IPS-20b (cell line): Measurements from ENCODE around the gene XPNPEP1.

Experiments
- H3K27ac ChIP-seq: one replicate; pipeline ENCODE4 v1.5.1; 2013; ENCODE audit warnings: low read length
- H3K27me3 ChIP-seq: 2 replicates; pipeline ENCODE4 v1.6.1; 2013; ENCODE audit warnings: mild to moderate bottlenecking, low read length, inconsistent platforms; ENCODE audit not compliant: insufficient read depth
- H3K36me3 ChIP-seq: 2 replicates; pipeline ENCODE4 v1.6.1; 2013; ENCODE audit warnings: low read depth, mild to moderate bottlenecking, inconsistent platforms, low read length, moderate library complexity; ENCODE audit not compliant: insufficient read depth
- H3K4me1 ChIP-seq: 2 replicates; pipeline ENCODE4 v1.6.1; 2013; ENCODE audit warnings: mild to moderate bottlenecking, control low read depth, inconsistent platforms, low read length, moderate library complexity; ENCODE audit not compliant: insufficient read depth
- H3K4me3 ChIP-seq: 2 replicates; pipeline ENCODE4 v1.5.1; 2013; ENCODE audit warnings: mild to moderate bottlenecking, low read length, inconsistent platforms
- H3K9ac ChIP-seq: 2 replicates; pipeline ENCODE4 v1.6.1; 2013; ENCODE audit warnings: low read depth, mild to moderate bottlenecking, inconsistent platforms, low read length, moderate library complexity
- H3K9me3 ChIP-seq: 2 replicates; pipeline ENCODE4 v1.6.1; 2013; ENCODE audit warnings: mild to moderate bottlenecking, low read depth, low read length, inconsistent platforms; ENCODE audit not compliant: insufficient read depth

Gene XPNPEP1

GRCh38 chr10:109932391-109932790 is 9.1 kb upstream of the XPNPEP1 start:
- Histone ChIP-seq H3K36me3 (no peaks in the 10 kb centered on the region), H3K27ac (no peak overlapping the region), H3K27me3 (no peaks in the 10 kb centered on the region), H3K4me1 (peaks cover 26% of the 10 kb centered on the region; the same call in 1 of the 2 replicates), H3K9ac (no peak overlapping the region), H3K4me3 (no peak overlapping the region), H3K9me3 (no peaks in the 10 kb centered on the region)

DNA sequence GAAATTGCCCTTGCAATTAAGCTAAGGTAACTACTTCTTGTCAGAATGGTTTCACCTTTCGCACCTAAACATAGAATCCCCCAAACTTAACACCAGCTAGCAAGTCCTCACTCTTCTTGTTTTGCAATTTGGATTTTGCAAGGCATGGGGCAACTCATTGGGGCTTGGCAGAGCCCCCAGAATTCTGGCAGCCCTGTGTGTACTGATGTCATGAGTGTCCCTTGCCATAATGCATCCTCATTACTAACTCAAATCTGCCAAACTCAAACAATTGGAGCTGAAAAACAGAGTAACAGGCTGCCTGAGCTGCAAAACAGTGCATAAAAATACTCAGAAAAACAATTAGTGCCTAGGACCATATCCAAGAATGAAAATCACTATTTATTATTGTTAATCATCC is 7.9 kb upstream of the XPNPEP1 start:
- no peaks in the 10 kb centered on the region for H3K9me3 ChIP-seq
- no peaks in the 10 kb centered on the region for H3K36me3 ChIP-seq
- H3K4me1 ChIP-seq, result peaks cover 26% of the 10 kb centered on the region; the same call in 1 of the 2 replicates
- H3K27ac ChIP-seq, result no peak overlapping the region
- H3K4me3 ChIP-seq, result no peak overlapping the region
- no peaks in the 10 kb centered on the region for H3K27me3 ChIP-seq
- H3K9ac ChIP-seq, result no peak overlapping the region

GRCh38 chr10:109929501-109930219 is 6.3 kb upstream of the XPNPEP1 start:
- Histone ChIP-seq H3K4me3 (no peak overlapping the region), H3K27me3 (peaks cover 10% of the 10 kb centered on the region; the same call in 1 of the 2 replicates), H3K9ac (no peak overlapping the region), H3K36me3 (no peaks in the 10 kb centered on the region), H3K4me1 (peaks cover 27% of the 10 kb centered on the region), H3K9me3 (no peaks in the 10 kb centered on the region), H3K27ac (no peak overlapping the region)

DNA sequence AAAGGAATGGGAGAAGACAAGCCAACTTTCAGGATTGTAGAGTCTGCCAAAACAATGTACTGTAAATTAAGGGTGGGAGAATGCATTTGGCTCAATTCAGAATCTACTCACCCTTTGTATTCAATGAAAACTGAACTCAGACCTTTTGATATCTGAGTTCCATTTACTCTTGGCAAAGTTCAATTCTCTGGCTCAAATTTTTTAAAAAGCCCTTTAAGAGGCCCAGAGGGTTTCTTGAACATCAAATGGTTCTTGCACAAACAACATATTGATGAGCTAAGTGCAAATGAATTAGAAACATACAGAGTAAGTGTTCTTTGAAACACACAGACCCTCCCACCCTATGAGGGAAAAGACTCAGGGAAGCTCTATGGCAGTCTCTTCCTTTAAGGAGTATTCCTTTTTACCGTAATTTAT is 5.2 kb upstream of the XPNPEP1 start:
- peaks cover 22% of the 10 kb centered on the region for H3K27me3 ChIP-seq
- peaks cover 24% of the 10 kb centered on the region for H3K4me1 ChIP-seq
- no peak overlapping the region for H3K27ac ChIP-seq
- H3K36me3 ChIP-seq, result no peaks in the 10 kb centered on the region
- no peak overlapping the region for H3K4me3 ChIP-seq
- H3K9ac ChIP-seq, result no peak overlapping the region
- no peaks in the 10 kb centered on the region for H3K9me3 ChIP-seq

DNA sequence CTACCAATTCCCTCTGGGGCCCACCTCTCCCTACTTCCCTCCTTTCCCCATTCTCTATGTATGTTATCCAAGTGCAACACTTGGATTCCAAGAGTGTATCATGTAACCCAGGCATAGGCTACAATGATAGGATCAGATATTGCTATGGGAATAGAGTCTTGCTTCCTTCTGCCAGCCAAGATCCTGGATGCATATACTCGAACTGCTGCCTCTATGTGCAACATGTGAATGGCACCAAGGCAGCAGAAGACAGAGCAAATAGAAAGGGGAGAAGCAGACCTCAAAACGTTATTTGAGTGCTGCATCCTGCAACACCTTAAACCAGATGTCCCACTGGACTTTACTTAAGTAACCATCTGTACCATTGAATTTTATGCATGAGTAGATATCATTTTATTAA is 3.5 kb upstream of the XPNPEP1 start:
- Histone ChIP-seq H3K27me3 (peaks cover 31% of the 10 kb centered on the region), H3K4me3 (no peak overlapping the region), H3K9ac (no peak overlapping the region), H3K9me3 (no peaks in the 10 kb centered on the region), H3K36me3 (no peaks in the 10 kb centered on the region), H3K27ac (no peak overlapping the region), H3K4me1 (peaks cover 19% of the 10 kb centered on the region)

DNA sequence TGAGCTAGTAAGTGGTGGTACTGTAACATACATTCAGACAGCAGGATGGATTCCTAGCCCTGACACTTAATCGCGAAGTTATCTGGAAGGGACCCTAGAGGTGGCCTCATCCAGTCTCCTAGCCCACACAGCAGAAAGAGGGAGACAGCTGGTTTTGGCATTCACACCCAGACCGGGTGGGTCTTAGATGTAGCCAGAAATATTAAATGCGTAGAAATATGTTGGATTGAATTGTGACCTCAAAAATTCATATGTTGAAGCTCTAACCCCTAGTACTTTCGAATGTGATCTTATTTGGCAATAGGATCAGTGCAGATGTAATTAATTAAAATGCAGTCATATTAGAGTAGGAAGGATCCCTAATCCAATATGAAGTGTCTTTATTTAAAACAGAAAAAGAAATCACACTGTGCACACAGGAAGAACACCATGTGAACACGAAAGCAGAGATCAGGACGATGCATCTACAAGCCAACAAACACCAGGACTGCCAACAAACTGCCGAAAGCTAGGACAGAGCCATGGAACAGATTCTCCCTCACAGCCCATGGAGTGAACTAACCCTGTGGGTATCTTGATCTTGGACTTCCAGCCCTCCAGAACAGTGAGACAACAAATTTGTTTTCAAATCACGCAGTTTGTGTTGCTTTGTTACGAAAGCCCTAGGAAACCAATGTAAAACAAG is 2.9 kb upstream of the XPNPEP1 start:
- Histone ChIP-seq H3K36me3 (no peaks in the 10 kb centered on the region), H3K9me3 (no peaks in the 10 kb centered on the region), H3K4me3 (no peak overlapping the region), H3K4me1 (peaks cover 19% of the 10 kb centered on the region), H3K27me3 (peaks cover 31% of the 10 kb centered on the region), H3K9ac (no peak overlapping the region), H3K27ac (no peak overlapping the region)

- Histone ChIP-seq H3K9ac (no peak overlapping the region), H3K9me3 (no peaks in the 10 kb centered on the region), H3K4me1 (peaks cover 19% of the 10 kb centered on the region), H3K36me3 (no peaks in the 10 kb centered on the region), H3K27me3 (peaks cover 31% of the 10 kb centered on the region), H3K4me3 (no peak overlapping the region), H3K27ac (no peak overlapping the region)
Measured at GRCh38 chr10:109924967-109925620, 1.8 kb upstream of the XPNPEP1 start.

- Histone ChIP-seq H3K36me3 (no peaks in the 10 kb centered on the region), H3K27ac (no peak overlapping the region), H3K4me3 (peak overlapping the region; percentile 52; the same call in 1 of the 2 replicates), H3K9ac (no peak overlapping the region), H3K4me1 (peaks cover 19% of the 10 kb centered on the region), H3K27me3 (peaks cover 31% of the 10 kb centered on the region), H3K9me3 (no peaks in the 10 kb centered on the region)
Measured at GRCh38 chr10:109924087-109924486, 776 bp upstream of the XPNPEP1 start.

DNA sequence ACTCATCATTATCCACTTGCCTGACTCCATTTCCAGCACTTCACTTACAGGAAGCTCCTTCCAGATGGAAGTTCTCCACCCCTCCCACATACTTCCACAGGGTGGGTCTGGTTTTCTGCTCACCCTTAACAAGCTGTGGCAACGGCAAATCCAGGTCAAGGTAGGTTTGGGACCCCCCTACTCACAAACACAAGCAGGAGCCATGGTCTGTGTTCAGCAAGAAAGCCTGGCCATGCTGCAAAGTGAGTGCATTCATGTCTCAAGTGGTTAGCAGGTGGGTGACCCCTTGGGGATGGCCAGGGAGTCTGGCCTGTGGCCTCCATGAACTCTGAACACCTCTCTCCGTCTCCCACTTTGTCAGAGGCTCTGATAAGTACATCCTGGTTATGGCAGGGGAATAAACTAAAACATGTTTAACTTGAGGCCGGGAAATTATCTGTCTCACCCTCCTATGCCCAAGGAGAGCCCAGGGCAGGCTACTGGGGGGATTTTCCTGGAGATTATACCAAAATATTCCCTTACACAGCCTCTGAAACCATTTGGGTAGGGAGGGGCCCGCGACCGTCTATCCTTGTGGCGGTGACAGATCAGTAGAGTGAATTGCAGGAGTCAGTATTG is 844 bp downstream of the XPNPEP1 start:
- H3K27me3 ChIP-seq, result peaks cover 31% of the 10 kb centered on the region
- peaks cover 19% of the 10 kb centered on the region for H3K4me1 ChIP-seq
- H3K27ac ChIP-seq, result no peak overlapping the region

GRCh38 chr10:109920016-109920415 is 3.3 kb downstream of the XPNPEP1 start:
- Histone ChIP-seq H3K27me3 (peaks cover 24% of the 10 kb centered on the region), H3K27ac (no peak overlapping the region), H3K36me3 (no peaks in the 10 kb centered on the region), H3K4me3 (no peak overlapping the region), H3K4me1 (peaks cover 11% of the 10 kb centered on the region), H3K9me3 (no peaks in the 10 kb centered on the region), H3K9ac (no peak overlapping the region)

More for the DNA sequence above, 844 bp downstream of the XPNPEP1 start:
- Histone ChIP-seq H3K4me3 (peak overlapping the region; percentile 79), H3K9ac (peak overlapping the region; percentile 71; the same call in 1 of the 2 replicates), H3K9me3 (no peaks in the 10 kb centered on the region), H3K36me3 (no peaks in the 10 kb centered on the region)

GRCh38 chr10:109919220-109919619 is 4.1 kb downstream of the XPNPEP1 start:
- Histone ChIP-seq H3K4me3 (no peak overlapping the region), H3K27ac (no peak overlapping the region), H3K27me3 (peaks cover 16% of the 10 kb centered on the region), H3K9me3 (no peaks in the 10 kb centered on the region), H3K9ac (no peak overlapping the region), H3K4me1 (peaks cover 6% of the 10 kb centered on the region; the same call in 1 of the 2 replicates), H3K36me3 (no peaks in the 10 kb centered on the region)
